Sigmoid colon (tissue), 4 donors: ENCODE data around the gene CASP2.

Experiments used
- CTCF ChIP-seq, 4 experiments: fragments of 450-650 bp in 3 of 4; fragments of 200-600 bp in 1 of 4; IDR thresholded peaks; one replicate each; pipeline ENCODE4 v1.5.1; 2016 to 2019; ENCODE audit warnings: antibody characterized with exemption in 4 of 4, mild to moderate bottlenecking in 3 of 4, moderate library complexity in 2 of 4
- EP300 ChIP-seq, 4 donors: sonication (generic); formaldehyde crosslinking; IDR thresholded peaks; one replicate each; pipeline ENCODE4 v1.6.1; 2017; ENCODE audit warnings: antibody characterized with exemption in 4 of 4
- POLR2A ChIP-seq, 2 donors: fragments of 450-650 bp; IDR thresholded peaks; one replicate each; pipeline ENCODE4 v1.6.1; 2016; ENCODE audit warnings: antibody characterized with exemption in 2 of 2, mild to moderate bottlenecking in 2 of 2, moderate library complexity in 2 of 2

GRCh38 chr7:143303733-143304132, 15.6 kb downstream of the CASP2 start:
- no peak for TF ChIP-seq CTCF (IDR thresholded peaks at IDR 0.05)
- TF ChIP-seq POLR2A (IDR thresholded peaks at IDR 0.05): no peak
- TF ChIP-seq EP300 (IDR thresholded peaks at IDR 0.05): no peak
